ENCODE data around the gene SCAF8. TPM values are rescaled to one million over a fixed set of nuclear protein-coding genes. Genes with fewer than 3 reads are reported as not detected.
"Not testable (repeated sequence)": the region's sequence is repeated elsewhere in the genome, so short reads cannot be mapped to it uniquely, and the experiment has no call there.

Gene SCAF8
- total RNA-seq, 2 donors from 2014 or later = 44.4 to 46.9 TPM

- Histone ChIP-seq H3K9me3 (no peaks in the 10 kb centered on the region), H3K27ac (no peak overlapping the region), H3K4me1 (peaks cover 0 to 13% of the 10 kb centered on the region in 2 donors), H3K4me3 (no peak overlapping the region), H3K27me3 (no peaks in the 10 kb centered on the region), H3K36me3 (no peaks in the 10 kb centered on the region)
- TF ChIP-seq CTCF (IDR thresholded peaks at IDR 0.05) = no peak
- no peak for DNase-seq (ENCODE audit: low spot score)
Measured at GRCh38 chr6:154773610-154774089, 40.4 kb downstream of the SCAF8 start.

DNA sequence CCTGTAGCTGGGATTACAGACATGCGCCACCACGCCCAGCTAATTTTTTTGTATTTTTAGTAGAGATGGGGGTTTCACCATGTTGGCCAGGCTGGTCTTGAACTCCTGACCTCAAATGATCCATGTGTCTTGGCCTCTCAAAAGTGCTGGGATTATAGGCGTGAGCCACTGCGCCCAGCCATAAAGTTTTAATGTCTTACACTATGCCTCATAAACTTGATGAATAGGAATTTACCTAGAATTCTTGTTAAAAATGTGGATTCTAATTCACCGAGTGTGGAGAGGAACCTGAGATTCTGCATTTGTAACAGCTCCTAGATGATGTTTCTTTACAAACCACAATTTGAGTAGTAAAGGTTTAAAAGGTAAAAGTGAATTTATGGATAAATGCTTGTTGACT lies 45.9 kb downstream of the SCAF8 start:
- H3K4me3 ChIP-seq; DNase-seq (ENCODE audit: low spot score); H3K9me3 ChIP-seq; H3K4me1 ChIP-seq; H3K27me3 ChIP-seq; H3K27ac ChIP-seq: not testable (repeated sequence)
- H3K36me3 ChIP-seq = peaks cover 23% of the 10 kb centered on the region

DNA sequence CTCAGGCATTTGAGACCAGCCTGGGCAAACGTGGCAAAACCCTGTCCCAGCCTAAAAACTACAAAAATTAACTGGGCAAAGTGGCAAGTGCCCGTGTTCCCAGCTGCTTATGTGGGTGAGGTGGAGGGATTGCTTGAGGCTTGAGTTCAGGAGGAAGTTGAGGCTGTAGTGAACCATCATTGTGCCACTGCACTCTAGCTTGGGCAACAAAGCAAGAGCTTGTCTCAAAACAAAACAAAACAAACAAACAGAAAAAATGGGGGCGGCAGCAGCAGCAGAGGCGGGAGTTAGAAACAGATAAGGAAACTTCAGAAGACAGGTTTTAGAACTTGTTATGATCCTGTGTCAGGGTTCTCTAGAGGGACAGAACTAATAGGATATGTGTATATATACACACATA lies 49.0 kb downstream of the SCAF8 start:
- H3K27me3 ChIP-seq = no peaks in the 10 kb centered on the region
- DNase-seq (ENCODE audit: low spot score) = no peak
- peaks cover 23% of the 10 kb centered on the region for H3K36me3 ChIP-seq
- no peak overlapping the region for H3K4me3 ChIP-seq
- TF ChIP-seq CTCF (IDR thresholded peaks at IDR 0.05) = no peak
- H3K27ac ChIP-seq = no peak overlapping the region
- no peaks in the 10 kb centered on the region for H3K9me3 ChIP-seq
- no peaks in the 10 kb centered on the region for H3K4me1 ChIP-seq

DNA sequence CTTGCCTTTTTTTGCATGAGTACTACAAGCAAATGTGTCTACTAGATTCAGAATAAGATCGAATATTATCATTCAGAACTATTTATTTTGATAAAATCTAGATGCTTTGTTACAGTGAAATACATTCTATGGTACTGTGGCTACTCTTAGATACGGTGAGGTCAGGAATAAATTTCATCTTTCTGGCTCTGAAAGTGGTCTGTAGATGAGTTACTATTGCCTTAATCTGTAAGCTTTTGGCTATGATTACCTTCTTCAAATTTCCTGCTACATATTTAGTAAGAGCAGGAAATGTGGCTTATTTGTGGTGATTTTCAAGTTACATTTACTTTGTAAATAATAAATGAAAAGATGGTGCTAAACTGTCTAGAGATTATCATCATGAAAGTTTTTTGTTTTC lies 50.0 kb downstream of the SCAF8 start:
- Histone ChIP-seq H3K36me3 (peaks cover 30% of the 10 kb centered on the region), H3K9me3 (no peaks in the 10 kb centered on the region), H3K27ac (no peak overlapping the region), H3K4me1 (no peaks in the 10 kb centered on the region), H3K27me3 (no peaks in the 10 kb centered on the region), H3K4me3 (no peak overlapping the region)
- no peak for TF ChIP-seq CTCF (IDR thresholded peaks at IDR 0.05)
- no peak for DNase-seq (ENCODE audit: low spot score)

GRCh38 chr6:154785075-154785474 lies 51.9 kb downstream of the SCAF8 start:
- no peaks in the 10 kb centered on the region for H3K9me3 ChIP-seq
- H3K36me3 ChIP-seq = peaks cover 20% of the 10 kb centered on the region
- DNase-seq (ENCODE audit: low spot score) = no peak
- H3K27me3 ChIP-seq = no peaks in the 10 kb centered on the region
- H3K4me3 ChIP-seq = no peak overlapping the region
- no peaks in the 10 kb centered on the region for H3K4me1 ChIP-seq
- no peak overlapping the region for H3K27ac ChIP-seq
- no peak for TF ChIP-seq CTCF (IDR thresholded peaks at IDR 0.05)

DNA sequence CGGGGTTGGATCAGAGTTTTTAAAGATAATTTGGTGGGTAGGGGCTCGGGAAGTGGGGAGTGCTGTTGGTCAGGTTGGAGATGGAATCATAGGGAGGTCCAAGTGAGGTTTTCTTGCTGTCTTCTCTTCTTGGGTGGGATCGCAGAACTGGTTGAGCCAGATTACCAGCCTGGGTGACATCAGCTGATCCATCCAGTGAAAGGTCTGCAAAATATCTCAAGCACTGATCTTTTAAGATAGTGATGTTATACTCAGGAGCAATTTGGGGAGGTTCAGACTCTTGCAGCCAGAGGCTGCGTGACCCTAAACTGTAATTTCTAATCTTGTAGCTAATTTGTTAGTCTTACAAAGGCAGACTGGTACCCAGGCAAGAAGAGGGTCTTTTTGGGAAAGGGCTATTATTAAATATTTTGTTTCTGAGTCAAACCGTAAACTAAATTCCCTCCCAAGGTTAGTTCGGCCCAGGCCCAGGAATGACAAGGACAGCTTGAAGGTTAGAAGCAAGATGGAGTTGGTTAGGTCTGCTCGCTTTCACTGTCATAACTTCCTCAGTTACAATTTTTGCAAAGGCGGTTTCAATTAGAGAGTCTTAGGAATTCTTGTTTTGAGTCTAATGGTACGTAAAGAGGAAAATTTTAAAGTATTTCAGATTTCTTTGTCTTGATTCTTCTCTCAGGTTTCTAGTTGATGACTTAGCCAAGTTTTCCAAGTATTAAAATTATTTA lies 53.1 kb downstream of the SCAF8 start:
- H3K9me3 ChIP-seq = no peaks in the 10 kb centered on the region
- H3K36me3 ChIP-seq = peaks cover 9% of the 10 kb centered on the region
- DNase-seq (ENCODE audit: low spot score) = no peak
- H3K4me1 ChIP-seq = no peaks in the 10 kb centered on the region
- H3K27ac ChIP-seq = no peak overlapping the region
- TF ChIP-seq CTCF (IDR thresholded peaks at IDR 0.05) = no peak
- no peak overlapping the region for H3K4me3 ChIP-seq
- H3K27me3 ChIP-seq = no peaks in the 10 kb centered on the region
